ENCODE data around the gene PTPMT1. TPM values are rescaled to one million over a fixed set of nuclear protein-coding genes. Genes with fewer than 3 reads are reported as not detected.

Gene PTPMT1
- total RNA-seq, 2 experiments from 2014 or later = 45.7 to 47.9 TPM

DNA sequence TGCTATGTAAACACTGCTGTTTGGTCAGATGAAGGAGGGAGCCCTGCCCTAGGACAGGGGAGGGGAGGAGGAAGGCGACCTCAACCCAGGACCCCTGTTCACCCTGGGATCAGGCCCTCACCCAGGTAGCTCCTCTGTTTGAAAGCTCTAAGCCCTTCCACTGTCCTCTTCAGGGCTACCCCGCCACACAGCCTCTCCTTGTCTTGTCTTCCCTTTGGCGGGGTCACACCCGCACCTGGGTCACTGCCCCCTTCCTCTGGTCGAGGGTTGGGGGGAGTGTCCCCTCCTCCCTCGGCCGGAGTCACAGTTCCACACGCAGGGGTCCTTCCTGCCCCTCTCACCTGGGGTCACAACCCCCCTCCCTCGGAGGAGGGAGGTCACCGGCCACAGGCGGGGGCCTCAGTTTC, 463 bp upstream of the PTPMT1 start:
- Mint-ChIP-seq H3K4me3 (peak overlapping the region; percentile 76), H3K27me3 (no peaks in the 10 kb centered on the region), H3K27ac (peak overlapping the region; percentile 72), H3K36me3 (peaks cover 4% of the 10 kb centered on the region), H3K9me3 (no peaks in the 10 kb centered on the region), H3K4me1 (ENCODE audit: low read depth) (peaks cover 29% of the 10 kb centered on the region)
- POLR2A ChIA-PET = interaction anchor here (0.7 to 3.6 kb wide), 7 partner anchors 8 to 202 kb away, joined by 3 to 33 read pairs (median 4); partner anchors contain the start of genes AGBL2, CELF1, FNBP4 and KBTBD4
- CTCF ChIA-PET = interaction anchor here (0.8 to 3.1 kb wide), 6 partner anchors 10 to 191 kb away, joined by 3 to 32 read pairs (median 4); partner anchors contain the start of genes CELF1 and SLC39A13
- intact Hi-C loops (cut with micrococcal nuclease) = loop anchor here (1.0 kb wide), 1 partner anchor 12 kb away; the partner anchor contains the start of gene CELF1
- DNase-seq = no peak

DNA sequence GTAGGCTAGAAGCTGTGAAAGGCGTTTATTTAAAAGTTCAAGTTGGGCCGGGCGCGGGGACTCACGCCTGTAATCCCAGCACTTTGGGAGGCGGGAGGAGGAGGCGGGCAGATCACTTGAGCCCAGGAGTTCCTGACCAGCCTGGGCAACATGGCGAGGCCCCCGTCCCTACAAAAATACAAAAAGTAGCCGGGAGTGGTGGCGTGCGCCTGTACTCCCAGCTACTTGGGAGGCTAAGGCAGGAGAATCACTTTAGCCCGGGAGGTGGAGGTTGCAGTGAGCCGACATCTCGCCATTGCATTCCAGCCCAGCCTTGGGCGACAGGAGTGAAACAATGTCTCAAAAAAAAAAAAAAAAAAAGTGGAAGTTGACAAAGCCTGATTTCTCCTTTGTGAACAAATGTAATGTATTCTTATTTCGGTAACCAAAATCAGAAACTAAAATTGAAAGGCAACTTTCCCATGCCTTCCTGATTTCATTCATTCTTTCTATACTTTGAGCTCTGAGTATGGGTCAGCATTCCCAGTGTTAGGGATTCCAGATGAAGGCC, 825 bp downstream of the PTPMT1 start:
- Mint-ChIP-seq H3K36me3 (peaks cover 6% of the 10 kb centered on the region), H3K9me3 (no peaks in the 10 kb centered on the region), H3K27ac (peak overlapping the region; percentile 62), H3K27me3 (no peaks in the 10 kb centered on the region), H3K4me3 (peak overlapping the region; percentile 81), H3K4me1 (ENCODE audit: low read depth) (peaks cover 29% of the 10 kb centered on the region)
- peak; percentile 23 for DNase-seq
- ChIA-PET CTCF (interaction anchor here (0.6 to 3.1 kb wide), 5 partner anchors 11 to 427 kb away, joined by 3 to 32 read pairs (median 3); partner anchors contain the start of genes CELF1 and SLC39A13), POLR2A (interaction anchor here (1.2 to 3.6 kb wide), 6 partner anchors 10 to 149 kb away, joined by 3 to 33 read pairs (median 6); partner anchors contain the start of genes AGBL2, CELF1, KBTBD4 and NDUFS3)
- intact Hi-C loops (cut with micrococcal nuclease) = no loop called here

- Mint-ChIP-seq H3K4me3 (no peak overlapping the region), H3K27ac (no peak overlapping the region), H3K36me3 (peaks cover 19% of the 10 kb centered on the region), H3K9me3 (no peaks in the 10 kb centered on the region), H3K4me1 (ENCODE audit: low read depth) (peaks cover 18% of the 10 kb centered on the region), H3K27me3 (no peaks in the 10 kb centered on the region)
- ChIA-PET POLR2A (interaction anchor here (1.6 kb wide), 1 partner anchor 8 kb away, joined by 8 read pairs; the partner anchor contains the start of genes KBTBD4 and NDUFS3), CTCF (interaction anchor here (1.2 kb wide), 1 partner anchor 18 kb away, joined by 4 read pairs; no protein-coding TSS in a partner anchor)
- DNase-seq = no peak
- intact Hi-C loops (cut with micrococcal nuclease) = no loop called here
These were observed 4.2 kb downstream of the PTPMT1 start for GRCh38 chr11:47569646-47570045.

DNA sequence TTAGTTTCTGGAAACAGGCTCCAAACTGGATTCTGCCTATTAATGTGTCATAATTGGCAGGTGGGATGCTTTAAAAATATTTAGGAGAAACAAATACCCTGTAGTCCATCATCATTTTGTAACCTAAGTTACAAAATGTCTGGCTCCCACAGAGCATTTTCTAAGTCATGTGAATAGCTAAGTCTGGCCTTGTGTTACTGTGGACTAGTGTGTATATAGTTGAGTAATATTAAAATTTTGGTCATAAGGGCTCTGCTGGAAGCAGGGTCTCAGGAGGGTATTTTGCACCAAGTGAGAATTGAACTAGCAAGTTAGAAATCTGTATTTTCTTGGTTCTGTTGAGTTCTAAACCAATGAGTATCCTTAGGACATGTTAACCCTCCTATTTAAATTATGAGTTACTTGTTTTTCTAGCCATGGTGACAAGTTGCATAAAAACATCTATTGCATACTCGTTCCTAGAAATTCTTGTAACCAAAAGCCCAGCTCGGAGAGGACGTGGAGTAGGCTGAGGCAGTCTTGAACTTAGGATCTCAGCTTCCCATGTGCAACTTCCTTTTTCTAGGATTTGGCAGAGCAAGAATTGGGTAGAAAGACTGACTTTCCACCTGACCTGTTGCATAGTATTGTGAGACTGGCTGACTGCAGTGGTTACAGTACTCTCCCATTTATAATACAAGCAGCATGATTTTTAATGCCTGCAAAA, 5.4 kb downstream of the PTPMT1 start:
- no peak for DNase-seq
- intact Hi-C loops (cut with micrococcal nuclease) = no loop called here
- Mint-ChIP-seq H3K36me3 (peaks cover 25% of the 10 kb centered on the region), H3K4me3 (no peak overlapping the region), H3K4me1 (ENCODE audit: low read depth) (peaks cover 13% of the 10 kb centered on the region), H3K9me3 (no peaks in the 10 kb centered on the region), H3K27me3 (no peaks in the 10 kb centered on the region), H3K27ac (no peak overlapping the region)
- CTCF ChIA-PET = interaction anchor here (1.2 kb wide), 1 partner anchor 19 kb away, joined by 4 read pairs; no protein-coding TSS in a partner anchor
- POLR2A ChIA-PET = interaction anchor here (0.6 kb wide), 1 partner anchor 74 kb away, joined by 5 read pairs; no protein-coding TSS in a partner anchor

DNA sequence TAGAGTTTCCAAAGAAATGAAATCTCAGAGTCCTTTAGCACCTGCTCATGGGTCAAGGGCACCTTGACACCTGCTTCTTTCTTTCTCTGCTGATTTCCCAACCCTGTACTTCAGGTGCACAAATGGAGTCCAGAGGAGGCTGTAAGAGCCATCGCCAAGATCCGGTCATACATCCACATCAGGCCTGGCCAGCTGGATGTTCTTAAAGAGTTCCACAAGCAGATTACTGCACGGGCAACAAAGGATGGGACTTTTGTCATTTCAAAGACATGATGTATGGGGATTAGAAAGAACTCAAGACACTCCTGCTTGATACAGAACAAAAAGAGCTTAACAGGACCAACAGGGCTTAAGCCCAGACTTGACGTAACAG, 5.9 kb downstream of the PTPMT1 start:
- H3K4me1 Mint-ChIP-seq (ENCODE audit: low read depth) = peaks cover 12% of the 10 kb centered on the region
- POLR2A ChIA-PET = interaction anchor here (0.5 kb wide), 1 partner anchor 61 kb away, joined by 4 read pairs; no protein-coding TSS in a partner anchor
- peaks cover 26% of the 10 kb centered on the region for H3K36me3 Mint-ChIP-seq
- no peak for DNase-seq
- no peaks in the 10 kb centered on the region for H3K9me3 Mint-ChIP-seq
- intact Hi-C loops (cut with micrococcal nuclease) = no loop called here
- CTCF ChIA-PET = no interaction called here
- no peaks in the 10 kb centered on the region for H3K27me3 Mint-ChIP-seq
- H3K27ac Mint-ChIP-seq = no peak overlapping the region
- H3K4me3 Mint-ChIP-seq = no peak overlapping the region

GRCh38 chr11:47571895-47572294, 6.5 kb downstream of the PTPMT1 start:
- Mint-ChIP-seq H3K36me3 (peaks cover 27% of the 10 kb centered on the region), H3K27me3 (no peaks in the 10 kb centered on the region), H3K4me3 (no peak overlapping the region), H3K4me1 (ENCODE audit: low read depth) (peaks cover 8% of the 10 kb centered on the region), H3K27ac (no peak overlapping the region), H3K9me3 (no peaks in the 10 kb centered on the region)
- CTCF ChIA-PET = no interaction called here
- intact Hi-C loops (cut with micrococcal nuclease) = no loop called here
- DNase-seq = no peak
- POLR2A ChIA-PET = interaction anchor here (0.5 kb wide), 1 partner anchor 62 kb away, joined by 4 read pairs; no protein-coding TSS in a partner anchor

GRCh38 chr11:47572715-47573255, 7.4 kb downstream of the PTPMT1 start:
- intact Hi-C loops (cut with micrococcal nuclease) = no loop called here
- ChIA-PET CTCF (no interaction called here), POLR2A (interaction anchor here (0.9 kb wide), 1 partner anchor 8 kb away, joined by 3 read pairs; no protein-coding TSS in a partner anchor)
- H3K4me1 Mint-ChIP-seq (ENCODE audit: low read depth) = peaks cover 17% of the 10 kb centered on the region
- H3K27me3 Mint-ChIP-seq = no peaks in the 10 kb centered on the region
- DNase-seq = no peak
- H3K36me3 Mint-ChIP-seq = peaks cover 31% of the 10 kb centered on the region
- no peak overlapping the region for H3K4me3 Mint-ChIP-seq
- H3K27ac Mint-ChIP-seq = no peak overlapping the region
- no peaks in the 10 kb centered on the region for H3K9me3 Mint-ChIP-seq

- H3K36me3 Mint-ChIP-seq = peaks cover 31% of the 10 kb centered on the region
- H3K4me1 Mint-ChIP-seq (ENCODE audit: low read depth) = peaks cover 16% of the 10 kb centered on the region
- intact Hi-C loops (cut with micrococcal nuclease) = no loop called here
- CTCF ChIA-PET = no interaction called here
- no peaks in the 10 kb centered on the region for H3K9me3 Mint-ChIP-seq
- POLR2A ChIA-PET = interaction anchor here (0.9 kb wide), 1 partner anchor 9 kb away, joined by 3 read pairs; no protein-coding TSS in a partner anchor
- H3K27ac Mint-ChIP-seq = no peak overlapping the region
- no peak overlapping the region for H3K4me3 Mint-ChIP-seq
- H3K27me3 Mint-ChIP-seq = no peaks in the 10 kb centered on the region
- DNase-seq = no peak
These were observed 7.9 kb downstream of the PTPMT1 start for GRCh38 chr11:47573321-47573720.

DNA sequence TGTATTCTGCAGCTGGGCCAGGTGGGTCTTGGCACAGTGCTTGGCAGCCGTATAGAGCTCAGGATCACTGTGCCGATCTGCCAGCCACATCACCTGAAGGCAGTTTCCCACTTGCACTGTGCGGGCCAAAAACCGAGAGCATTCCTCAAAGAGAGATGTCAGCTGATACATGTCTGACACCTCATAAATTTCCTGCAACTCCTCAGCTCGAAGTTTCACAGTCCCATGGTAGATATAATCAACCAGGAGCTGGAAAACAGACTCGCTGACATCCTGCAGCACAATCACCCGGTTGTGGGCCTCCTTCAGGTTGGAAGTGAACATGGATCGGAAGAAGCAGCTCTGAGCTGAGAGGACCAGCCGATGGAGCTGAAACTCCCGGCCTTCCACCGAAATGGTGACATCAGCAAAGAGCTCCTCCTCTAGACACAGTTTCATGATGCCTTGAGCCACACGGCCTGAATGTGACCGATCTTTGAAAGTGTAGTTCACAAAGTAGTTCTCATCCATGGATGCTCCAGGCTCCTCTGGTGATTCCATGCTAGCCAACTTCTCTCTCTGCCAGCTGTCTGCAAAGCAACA, 12.2 kb downstream of the PTPMT1 start:
- H3K9me3 Mint-ChIP-seq = no peaks in the 10 kb centered on the region
- CTCF ChIA-PET = interaction anchor here (1.3 to 2.8 kb wide), 3 partner anchors 22 to 63 kb away, joined by 4 to 9 read pairs (median 4); partner anchors contain the start of gene CELF1
- peak overlapping the region; percentile 60 for H3K27ac Mint-ChIP-seq

DNA sequence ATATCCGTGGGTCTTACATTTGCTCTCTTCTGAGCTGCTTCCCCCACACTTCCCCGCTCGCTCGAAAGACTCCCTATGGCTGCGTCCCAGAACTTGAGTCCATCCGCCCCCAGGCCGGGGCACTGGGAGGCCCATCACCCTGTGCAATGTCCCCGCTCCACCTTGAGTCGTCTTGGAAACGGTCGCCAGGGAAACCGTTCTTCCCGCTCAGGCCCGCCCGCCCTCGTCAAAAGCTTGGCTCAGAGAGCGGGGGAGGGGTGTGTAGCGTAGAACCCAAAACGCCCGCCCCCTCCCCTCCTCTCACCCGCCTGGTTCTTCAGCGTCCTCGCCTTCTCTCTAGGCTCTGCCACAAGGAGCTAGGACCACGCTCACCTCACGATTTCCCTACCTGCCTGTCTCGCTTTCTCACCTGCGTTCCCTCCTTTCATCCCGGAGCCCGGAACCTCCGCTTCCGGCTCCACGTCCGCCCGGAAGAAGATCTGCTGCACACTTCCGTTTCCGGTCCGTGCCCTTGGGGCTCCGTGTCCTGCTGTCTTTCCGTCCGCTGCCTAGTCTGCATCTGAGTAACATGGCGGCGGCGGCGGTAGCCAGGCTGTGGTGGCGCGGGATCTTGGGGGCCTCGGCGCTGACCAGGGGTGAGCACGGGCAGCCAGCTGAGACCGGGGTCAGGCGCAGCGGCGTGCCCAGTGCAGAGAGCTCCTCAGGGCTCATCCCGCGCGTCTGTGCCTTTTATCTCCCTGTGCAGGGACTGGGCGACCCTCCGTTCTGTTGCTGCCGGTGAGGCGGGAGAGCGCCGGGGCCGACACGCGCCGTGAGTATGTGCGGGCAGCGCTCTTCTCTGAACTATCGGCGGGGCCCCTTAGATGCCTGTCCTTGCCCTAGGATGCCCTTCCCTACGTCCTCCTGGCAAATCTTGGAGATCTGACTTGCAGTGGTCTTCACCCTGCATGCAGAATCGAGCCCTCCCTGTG, 13.4 kb downstream of the PTPMT1 start, which contains the start of the genes KBTBD4 and NDUFS3:
Gene KBTBD4 (minus strand): TSS at position 447 of the 971 bp plus-strand sequence. CDS start 19 bp downstream, at position 428.
Gene NDUFS3 (plus strand): TSS at position 551 of the 971 bp plus-strand sequence. CDS start 18 bp downstream, at position 569.
- peaks cover 32% of the 10 kb centered on the region for H3K4me1 Mint-ChIP-seq (ENCODE audit: low read depth)
- H3K4me3 Mint-ChIP-seq = peak within 1 kb of the TSS; percentile 94
- peaks cover 39% of the 10 kb centered on the region for H3K36me3 Mint-ChIP-seq
- intact Hi-C loops (cut with micrococcal nuclease) = loop anchor here (1.0 to 5.0 kb wide), 5 partner anchors 26 to 188 kb away; partner anchors contain the start of genes AGBL2, CELF1, FNBP4 and MTCH2
- peak; percentile 93 for DNase-seq
- ChIA-PET CTCF (interaction anchor here (0.7 to 2.8 kb wide), 3 partner anchors 26 to 206 kb away, joined by 3 to 9 read pairs (median 4); partner anchors contain the start of gene CELF1), POLR2A (interaction anchor here (0.6 to 3.9 kb wide), 9 partner anchors 10 to 269 kb away, joined by 3 to 33 read pairs (median 3); partner anchors contain the start of genes C1QTNF4, NUP160 and PTPMT1)
- peaks cover 1% of the 10 kb centered on the region for H3K27me3 Mint-ChIP-seq
- H3K27ac Mint-ChIP-seq = peak within 1 kb of the TSS; percentile 93
- no peaks in the 10 kb centered on the region for H3K9me3 Mint-ChIP-seq

More for the DNA sequence above, 12.2 kb downstream of the PTPMT1 start:
- peak overlapping the region; percentile 94 for H3K4me3 Mint-ChIP-seq
- intact Hi-C loops (cut with micrococcal nuclease) = loop anchor here (1.0 to 5.0 kb wide), 3 partner anchors 24 to 150 kb away; partner anchors contain the start of genes AGBL2, CELF1 and PSMC3
- peaks cover 41% of the 10 kb centered on the region for H3K36me3 Mint-ChIP-seq
- POLR2A ChIA-PET = interaction anchor here (1.0 to 3.9 kb wide), 3 partner anchors 9 to 271 kb away, joined by 3 to 33 read pairs (median 8); partner anchors contain the start of genes NUP160 and PTPMT1
- peaks cover 32% of the 10 kb centered on the region for H3K4me1 Mint-ChIP-seq (ENCODE audit: low read depth)
- peaks cover 1% of the 10 kb centered on the region for H3K27me3 Mint-ChIP-seq
- DNase-seq = no peak

Measured in activated CD4-positive, alpha-beta memory T cell treated with anti-CD3 and anti-CD28 coated beads for 36 hours (primary cell).